ENCODE results near the gene DBP.
A peak's percentile ranks its signal among the peaks of the same experiment; 100 is the strongest.

DBP gene

DNA sequence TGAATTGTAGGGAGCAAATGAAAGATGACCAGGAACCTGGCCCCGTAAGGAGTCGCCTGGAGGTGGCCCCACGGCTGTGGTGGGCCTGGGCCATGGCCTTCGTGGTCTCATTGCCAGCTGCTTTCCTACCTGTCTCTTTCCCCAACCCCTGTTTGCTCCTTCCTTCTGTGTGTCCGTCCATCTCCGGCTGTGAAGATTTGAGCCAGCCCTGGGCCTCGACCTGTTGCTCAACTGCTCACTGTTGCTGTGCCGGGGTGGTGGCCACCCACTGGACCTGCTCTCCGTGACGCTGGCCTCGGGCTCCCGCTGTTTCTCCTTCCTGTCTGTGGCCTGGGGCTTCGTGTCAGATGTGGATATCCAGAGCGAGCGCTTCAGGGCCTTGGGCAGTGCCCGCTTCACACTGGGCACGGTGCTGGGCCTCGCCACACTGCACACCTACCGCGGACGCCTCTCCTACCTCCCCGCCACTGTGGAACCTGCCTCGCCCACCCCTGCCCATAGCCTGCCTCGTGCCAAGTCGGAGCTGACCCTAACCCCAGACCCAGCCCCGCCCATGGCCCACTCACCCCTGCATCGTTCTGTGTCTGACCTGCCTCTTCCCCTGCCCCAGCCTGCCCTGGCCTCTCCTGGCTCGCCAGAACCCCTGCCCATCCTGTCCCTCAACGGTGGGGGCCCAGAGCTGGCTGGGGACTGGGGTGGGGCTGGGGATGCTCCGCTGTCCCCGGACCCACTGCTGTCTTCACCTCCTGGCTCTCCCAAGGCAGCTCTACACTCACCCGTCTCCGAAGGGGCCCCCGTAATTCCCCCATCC is 8.5 kb downstream of the DBP start:
- 94% methylated on average over 34 of the region's 34 CpGs for WGBS, 2 experiments
- Histone ChIP-seq H3K36me3 (ENCODE audit: control insufficient read depth, insufficient read depth, low read length) (no peaks in the 10 kb centered on the region), H3K9me3 (ENCODE audit: control insufficient read depth, low read length) (no peaks in the 10 kb centered on the region), H3K27ac (ENCODE audit: insufficient read depth, low read depth, low read length, poor library complexity, severe bottlenecking) (no peak overlapping the region), H3K4me3 (ENCODE audit: insufficient read depth, low read depth, low read length) (no peak overlapping the region), H3K27me3 (ENCODE audit: control insufficient read depth, insufficient read depth, low read length, poor library complexity, severe bottlenecking) (no peaks in the 10 kb centered on the region), H3K4me1 (ENCODE audit: control insufficient read depth, insufficient read depth, low read length) (peaks cover 24% of the 10 kb centered on the region)

DNA sequence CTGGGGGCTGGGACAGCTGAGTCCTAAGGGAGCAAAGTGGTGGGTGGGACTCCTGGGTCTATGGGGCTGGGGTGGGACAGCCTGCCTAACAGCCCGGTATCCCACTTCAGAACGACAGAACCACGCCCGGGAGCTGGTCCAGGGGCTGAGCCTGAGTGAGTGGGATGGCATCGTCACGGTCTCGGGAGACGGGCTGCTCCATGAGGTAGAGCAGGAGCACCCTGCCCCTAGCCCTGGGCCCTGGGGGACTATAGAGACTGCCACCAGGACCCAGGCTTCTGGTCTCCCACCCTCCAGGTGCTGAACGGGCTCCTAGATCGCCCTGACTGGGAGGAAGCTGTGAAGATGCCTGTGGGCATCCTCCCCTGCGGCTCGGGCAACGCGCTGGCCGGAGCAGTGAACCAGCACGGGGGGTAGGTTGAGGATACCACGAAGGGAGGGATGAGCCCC is 9.3 kb downstream of the DBP start:
- Histone ChIP-seq H3K36me3 (ENCODE audit: control insufficient read depth, insufficient read depth, low read length) (no peaks in the 10 kb centered on the region), H3K27me3 (ENCODE audit: control insufficient read depth, insufficient read depth, low read length, poor library complexity, severe bottlenecking) (no peaks in the 10 kb centered on the region), H3K4me3 (ENCODE audit: insufficient read depth, low read depth, low read length) (no peak overlapping the region), H3K9me3 (ENCODE audit: control insufficient read depth, low read length) (no peaks in the 10 kb centered on the region), H3K4me1 (ENCODE audit: control insufficient read depth, insufficient read depth, low read length) (peaks cover 28% of the 10 kb centered on the region), H3K27ac (ENCODE audit: insufficient read depth, low read depth, low read length, poor library complexity, severe bottlenecking) (no peak overlapping the region)
- 91 to 93% methylated on average over 17 of the region's 17 CpGs for WGBS, 2 experiments

DNA sequence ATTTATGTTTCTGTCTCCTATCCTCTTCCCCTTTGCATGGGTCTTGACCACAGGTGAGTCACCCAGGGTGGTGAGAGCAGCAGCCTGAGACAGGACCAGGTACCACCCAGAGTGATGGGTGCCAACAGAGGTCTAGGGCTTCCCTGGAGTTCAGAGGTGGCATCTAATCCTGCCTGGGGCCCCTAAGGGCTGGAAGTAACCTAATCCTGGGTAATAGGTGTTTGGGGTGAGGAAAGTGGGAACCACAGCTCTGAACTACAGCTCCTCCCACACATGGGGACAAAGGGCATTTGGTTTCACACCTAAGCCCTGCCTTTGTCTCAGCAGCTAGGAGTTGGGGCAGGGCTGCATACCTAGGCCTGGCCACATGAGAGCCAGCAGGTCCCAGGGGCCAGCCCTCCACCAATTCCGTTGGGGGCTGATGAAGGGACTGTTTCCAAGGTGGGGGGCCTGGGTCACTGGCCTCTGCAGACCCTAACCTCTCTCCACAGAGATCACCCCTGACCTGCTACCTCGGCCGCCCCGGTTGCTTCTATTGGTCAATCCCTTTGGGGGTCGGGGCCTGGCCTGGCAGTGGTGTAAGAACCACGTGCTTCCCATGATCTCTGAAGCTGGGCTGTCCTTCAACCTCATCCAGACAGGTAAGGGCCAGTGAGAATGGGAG is 9.8 kb downstream of the DBP start:
- 88 to 89% methylated on average over 6 of the region's 6 CpGs for WGBS, 2 experiments
- H3K27ac ChIP-seq (ENCODE audit: insufficient read depth, low read depth, low read length, poor library complexity, severe bottlenecking): no peak overlapping the region
- no peaks in the 10 kb centered on the region for H3K36me3 ChIP-seq (ENCODE audit: control insufficient read depth, insufficient read depth, low read length)
- H3K4me3 ChIP-seq (ENCODE audit: insufficient read depth, low read depth, low read length): no peak overlapping the region
- H3K27me3 ChIP-seq (ENCODE audit: control insufficient read depth, insufficient read depth, low read length, poor library complexity, severe bottlenecking): no peaks in the 10 kb centered on the region
- peaks cover 28% of the 10 kb centered on the region for H3K4me1 ChIP-seq (ENCODE audit: control insufficient read depth, insufficient read depth, low read length)
- H3K9me3 ChIP-seq (ENCODE audit: control insufficient read depth, low read length): no peaks in the 10 kb centered on the region

DNA sequence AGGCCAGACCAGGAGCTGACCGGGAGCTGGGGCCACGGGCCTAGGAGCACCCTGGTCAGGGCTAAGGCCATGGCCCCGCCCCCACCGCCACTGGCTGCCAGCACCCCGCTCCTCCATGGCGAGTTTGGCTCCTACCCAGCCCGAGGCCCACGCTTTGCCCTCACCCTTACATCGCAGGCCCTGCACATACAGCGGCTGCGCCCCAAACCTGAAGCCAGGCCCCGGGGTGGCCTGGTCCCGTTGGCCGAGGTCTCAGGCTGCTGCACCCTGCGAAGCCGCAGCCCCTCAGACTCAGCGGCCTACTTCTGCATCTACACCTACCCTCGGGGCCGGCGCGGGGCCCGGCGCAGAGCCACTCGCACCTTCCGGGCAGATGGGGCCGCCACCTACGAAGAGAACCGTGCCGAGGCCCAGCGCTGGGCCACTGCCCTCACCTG is 11.3 kb downstream of the DBP start:
- WGBS, 2 experiments: 93 to 95% methylated on average over 30 of the region's 30 CpGs
- Histone ChIP-seq H3K36me3 (ENCODE audit: control insufficient read depth, insufficient read depth, low read length) (no peaks in the 10 kb centered on the region), H3K27me3 (ENCODE audit: control insufficient read depth, insufficient read depth, low read length, poor library complexity, severe bottlenecking) (no peaks in the 10 kb centered on the region), H3K4me3 (ENCODE audit: insufficient read depth, low read depth, low read length) (no peak overlapping the region), H3K27ac (ENCODE audit: insufficient read depth, low read depth, low read length, poor library complexity, severe bottlenecking) (no peak overlapping the region), H3K4me1 (ENCODE audit: control insufficient read depth, insufficient read depth, low read length) (peaks cover 26% of the 10 kb centered on the region), H3K9me3 (ENCODE audit: control insufficient read depth, low read length) (no peaks in the 10 kb centered on the region)

DNA sequence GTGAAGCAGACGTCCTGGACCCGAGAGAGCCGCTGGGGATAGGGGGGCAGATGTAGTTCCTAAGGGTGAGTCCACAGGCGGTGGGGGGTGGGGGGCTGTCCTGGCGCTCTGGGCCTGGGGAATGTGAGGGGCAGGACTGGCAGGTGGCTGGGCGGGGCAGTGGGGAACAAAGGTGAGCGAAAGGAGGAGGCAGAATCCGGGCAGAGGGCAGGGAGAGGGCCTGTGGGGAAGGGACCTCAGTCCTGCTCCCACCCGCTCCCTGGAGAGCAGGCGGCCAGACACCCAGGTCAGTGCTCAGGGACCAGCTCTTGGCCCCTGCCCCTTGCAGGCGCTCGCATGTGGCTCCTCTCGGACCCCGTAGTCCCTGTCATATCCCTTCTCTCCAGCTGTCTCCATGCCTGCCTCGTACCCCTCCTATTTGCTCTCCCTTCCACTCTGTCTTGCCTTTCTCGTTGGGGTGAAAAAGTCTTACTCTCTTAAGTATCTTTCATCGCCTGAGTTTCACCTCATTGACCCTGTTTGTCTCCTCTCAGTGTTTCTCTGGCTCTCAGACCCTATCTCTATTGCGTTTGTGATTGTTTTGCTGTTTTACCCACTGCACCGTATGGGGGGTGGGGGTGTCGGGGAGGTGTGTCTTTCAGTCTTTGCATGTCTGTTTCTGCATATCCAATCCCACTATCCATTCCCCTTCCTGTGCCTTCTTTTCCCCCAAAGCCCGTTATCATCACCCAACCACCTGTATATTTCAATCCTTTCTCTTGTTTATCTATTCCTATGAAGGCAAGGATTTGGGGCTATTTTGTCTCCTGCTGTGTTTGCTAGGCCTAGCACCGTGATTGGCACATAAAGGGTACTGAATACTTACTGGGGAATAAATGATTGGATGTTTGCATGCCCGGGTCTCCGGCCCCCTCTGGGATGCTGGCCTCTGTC is 12.1 kb downstream of the DBP start:
- Histone ChIP-seq H3K4me1 (ENCODE audit: control insufficient read depth, insufficient read depth, low read length) (peaks cover 21% of the 10 kb centered on the region), H3K27ac (ENCODE audit: insufficient read depth, low read depth, low read length, poor library complexity, severe bottlenecking) (peak overlapping the region; percentile 13), H3K27me3 (ENCODE audit: control insufficient read depth, insufficient read depth, low read length, poor library complexity, severe bottlenecking) (no peaks in the 10 kb centered on the region), H3K4me3 (ENCODE audit: insufficient read depth, low read depth, low read length) (peak overlapping the region; percentile 48), H3K36me3 (ENCODE audit: control insufficient read depth, insufficient read depth, low read length) (no peaks in the 10 kb centered on the region), H3K9me3 (ENCODE audit: control insufficient read depth, low read length) (no peaks in the 10 kb centered on the region)
- WGBS, 2 experiments: 46 to 53% methylated on average over 22 to 23 of the region's 24 CpGs

DNA sequence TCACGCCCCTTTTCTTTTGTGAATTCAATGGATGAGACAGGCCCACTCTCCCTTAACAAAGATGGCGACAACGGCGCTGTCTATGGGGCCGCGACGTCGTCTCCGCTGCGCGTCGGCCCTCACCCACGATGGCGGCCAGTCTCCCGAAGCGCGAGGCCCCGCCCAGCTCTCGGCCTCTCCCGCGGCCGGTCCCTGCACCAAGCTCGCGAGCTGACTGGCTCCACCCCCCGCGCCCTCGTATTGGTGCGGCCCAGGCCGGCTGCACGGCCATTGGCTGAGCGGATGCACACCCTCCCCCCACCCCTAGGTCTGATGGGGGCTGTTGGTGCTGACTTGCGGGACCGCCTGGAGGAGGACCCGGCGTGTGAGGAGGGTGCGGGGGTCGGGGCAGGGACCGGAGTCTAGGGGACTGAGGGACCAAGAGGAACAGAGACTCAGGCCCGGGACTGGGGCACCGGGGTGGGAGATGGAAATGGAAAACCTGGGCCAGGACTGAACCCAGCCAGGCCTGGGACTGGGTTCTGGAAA is 13.0 kb downstream of the DBP start:
- Histone ChIP-seq H3K4me3 (ENCODE audit: insufficient read depth, low read depth, low read length) (peak overlapping the region; percentile 48), H3K9me3 (ENCODE audit: control insufficient read depth, low read length) (no peaks in the 10 kb centered on the region), H3K27me3 (ENCODE audit: control insufficient read depth, insufficient read depth, low read length, poor library complexity, severe bottlenecking) (no peaks in the 10 kb centered on the region), H3K36me3 (ENCODE audit: control insufficient read depth, insufficient read depth, low read length) (no peaks in the 10 kb centered on the region), H3K27ac (ENCODE audit: insufficient read depth, low read depth, low read length, poor library complexity, severe bottlenecking) (peak overlapping the region; percentile 96), H3K4me1 (ENCODE audit: control insufficient read depth, insufficient read depth, low read length) (peaks cover 16% of the 10 kb centered on the region)
- WGBS, 2 experiments: 0% methylated on average over 40 of the region's 40 CpGs

DNA sequence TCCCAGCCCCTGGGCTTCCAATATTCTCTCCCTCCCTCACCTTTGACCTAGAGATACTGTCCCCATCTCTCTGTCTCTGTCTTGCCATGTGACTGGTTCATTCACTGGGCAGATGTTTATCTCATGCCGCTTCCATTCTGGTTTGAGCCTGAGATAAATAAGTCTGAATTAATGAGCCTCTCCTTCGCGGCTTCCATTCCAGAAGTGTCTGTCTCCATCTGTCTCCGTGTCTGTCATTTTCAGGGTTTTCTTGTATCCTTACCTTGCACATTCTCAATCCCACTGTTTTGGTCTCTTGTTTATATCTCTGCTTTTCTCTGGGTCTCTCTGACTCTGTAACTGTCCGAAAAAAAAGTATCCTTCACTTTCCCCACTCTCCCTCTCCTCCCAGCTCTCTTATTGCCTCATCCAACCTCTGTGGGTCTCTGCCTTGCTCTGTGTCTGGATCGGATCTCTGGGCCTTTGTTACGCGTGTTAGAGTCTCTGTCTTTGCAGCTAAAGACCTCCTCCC is 13.6 kb downstream of the DBP start:
- H3K27ac ChIP-seq (ENCODE audit: insufficient read depth, low read depth, low read length, poor library complexity, severe bottlenecking): peak overlapping the region; percentile 96
- H3K36me3 ChIP-seq (ENCODE audit: control insufficient read depth, insufficient read depth, low read length): no peaks in the 10 kb centered on the region
- no peaks in the 10 kb centered on the region for H3K27me3 ChIP-seq (ENCODE audit: control insufficient read depth, insufficient read depth, low read length, poor library complexity, severe bottlenecking)
- peak overlapping the region; percentile 28 for H3K4me3 ChIP-seq (ENCODE audit: insufficient read depth, low read depth, low read length)
- WGBS, 2 experiments: 32 to 37% methylated on average over 8 of the region's 8 CpGs
- H3K9me3 ChIP-seq (ENCODE audit: control insufficient read depth, low read length): no peaks in the 10 kb centered on the region
- H3K4me1 ChIP-seq (ENCODE audit: control insufficient read depth, insufficient read depth, low read length): peaks cover 16% of the 10 kb centered on the region

DNA sequence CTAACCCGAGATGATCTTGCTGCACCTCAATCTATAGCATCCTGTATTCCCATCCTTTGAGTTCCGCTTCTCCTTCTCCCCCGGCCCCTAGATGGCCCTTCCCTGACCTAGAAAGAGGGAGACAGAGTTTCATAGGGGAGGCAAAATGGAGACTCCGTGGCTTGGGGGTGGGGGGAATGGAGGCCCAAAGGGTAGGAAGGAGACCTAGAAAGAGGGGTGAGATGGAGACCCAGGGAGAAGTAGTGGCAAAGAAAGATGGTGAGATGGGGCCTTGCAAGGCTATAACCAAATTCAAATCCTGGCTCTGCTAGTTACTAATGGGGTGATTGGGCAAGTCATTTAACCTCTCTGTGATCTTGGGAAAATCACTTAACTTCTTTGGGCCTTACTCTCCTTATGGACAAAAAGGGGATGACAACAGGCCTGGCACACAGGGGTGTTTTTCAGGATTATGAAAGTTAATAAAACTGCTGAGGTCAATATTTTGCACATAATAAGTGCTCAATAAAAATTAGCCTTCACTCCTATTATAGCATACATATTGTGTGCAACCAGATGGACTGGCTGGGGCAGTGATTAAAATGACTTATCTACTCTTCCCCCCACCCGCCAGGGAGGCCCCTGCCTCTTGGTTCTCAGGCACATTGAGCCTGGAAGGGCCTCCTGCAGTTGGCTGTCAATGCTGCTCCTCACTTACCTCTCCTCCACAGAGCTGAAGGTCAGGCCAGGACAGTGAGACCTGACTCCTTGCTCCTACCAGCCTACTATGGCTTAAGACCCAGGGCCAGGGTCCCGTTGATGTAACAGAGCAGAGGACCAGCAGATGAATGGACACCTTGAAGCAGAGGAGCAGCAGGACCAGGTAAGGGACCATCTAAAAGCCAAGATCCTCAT is 17.2 kb downstream of the DBP start:
- Histone ChIP-seq H3K9me3 (ENCODE audit: control insufficient read depth, low read length) (no peaks in the 10 kb centered on the region), H3K4me3 (ENCODE audit: insufficient read depth, low read depth, low read length) (peak overlapping the region; percentile 98), H3K36me3 (ENCODE audit: control insufficient read depth, insufficient read depth, low read length) (peaks cover 7% of the 10 kb centered on the region), H3K27ac (ENCODE audit: insufficient read depth, low read depth, low read length, poor library complexity, severe bottlenecking) (peak overlapping the region; percentile 95), H3K27me3 (ENCODE audit: control insufficient read depth, insufficient read depth, low read length, poor library complexity, severe bottlenecking) (no peaks in the 10 kb centered on the region), H3K4me1 (ENCODE audit: control insufficient read depth, insufficient read depth, low read length) (peaks cover 38% of the 10 kb centered on the region)
- WGBS, 2 experiments: 39 to 45% methylated on average over 5 to 6 of the region's 6 CpGs
